Fibroblast of pulmonary artery (primary cell): ENCODE results near the gene SPSB2.

Source experiments
- DNase-seq: peaks from one replicate; pipeline ENCODE4 v3.0.0-alpha.2; 2010; ENCODE audit warnings: low read depth
- H3K4me3 ChIP-seq: replicated peaks from 2 replicates; pipeline ENCODE4 v1.5.1; 2011; ENCODE audit warnings: low read depth, mild to moderate bottlenecking, control low read depth, low read length, moderate library complexity
- CTCF ChIP-seq: IDR thresholded peaks from 2 replicates; pipeline ENCODE4 v1.5.1; 2011; ENCODE audit warnings: mild to moderate bottlenecking, control low read depth, low read length, inconsistent platforms; ENCODE audit errors: missing control alignments

Gene SPSB2

DNA sequence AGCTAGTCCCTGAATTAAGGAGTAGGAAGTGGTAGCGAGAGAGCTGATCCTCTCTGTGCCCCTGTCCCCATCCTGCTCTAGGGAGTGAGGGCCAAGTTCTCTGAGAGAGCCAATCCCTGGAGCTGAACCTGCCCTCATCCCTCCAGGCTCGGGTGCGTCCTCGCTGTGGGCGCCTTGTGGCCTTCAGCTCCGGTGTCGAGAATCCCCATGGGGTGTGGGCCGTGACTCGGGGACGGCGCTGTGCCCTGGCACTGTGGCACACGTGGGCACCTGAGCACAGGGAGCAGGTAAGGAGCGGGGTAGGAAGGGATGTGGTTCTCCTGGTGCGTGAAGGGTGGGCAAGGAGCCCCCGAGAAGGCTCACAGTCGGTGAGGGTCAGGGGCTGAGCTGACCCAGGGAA is 34.2 kb downstream of the SPSB2 start:
- no peak for TF ChIP-seq CTCF
- no peak overlapping the region for H3K4me3 ChIP-seq
- DNase-seq, result no peak

DNA sequence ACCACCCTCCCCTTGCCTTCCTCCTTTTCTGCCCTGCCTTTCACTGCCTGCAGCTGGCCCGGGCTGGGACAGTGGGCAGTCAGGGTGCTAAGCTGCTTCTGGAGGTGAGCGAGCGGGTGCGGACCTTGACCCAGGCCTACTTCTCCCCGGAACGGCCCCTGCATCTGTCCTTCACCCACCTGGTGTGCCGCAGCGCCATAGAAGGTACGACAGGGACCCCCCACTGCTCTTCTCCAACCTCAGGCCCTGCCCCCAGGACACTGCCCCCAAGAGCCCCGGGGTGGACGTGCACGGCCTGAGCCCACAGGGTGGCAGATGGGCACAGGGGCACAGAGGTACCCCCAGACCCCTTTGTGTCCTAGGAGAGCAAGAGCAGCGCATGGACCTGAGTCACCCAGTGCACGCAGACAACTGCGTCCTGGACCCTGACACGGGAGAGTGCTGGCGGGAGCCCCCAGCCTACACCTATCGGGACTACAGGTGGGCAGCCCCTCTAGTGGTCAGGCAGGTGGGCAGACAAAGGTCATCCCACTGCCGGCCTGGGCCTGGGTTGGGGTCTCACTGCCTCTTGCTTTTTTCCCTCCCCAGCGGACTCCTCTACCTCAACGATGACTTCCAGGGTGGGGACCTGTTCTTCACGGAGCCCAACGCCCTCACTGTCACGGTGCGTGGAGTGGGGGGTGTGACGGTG is 35.6 kb downstream of the SPSB2 start:
- no peak for DNase-seq
- TF ChIP-seq CTCF, result no peak
- H3K4me3 ChIP-seq, result no peak overlapping the region

DNA sequence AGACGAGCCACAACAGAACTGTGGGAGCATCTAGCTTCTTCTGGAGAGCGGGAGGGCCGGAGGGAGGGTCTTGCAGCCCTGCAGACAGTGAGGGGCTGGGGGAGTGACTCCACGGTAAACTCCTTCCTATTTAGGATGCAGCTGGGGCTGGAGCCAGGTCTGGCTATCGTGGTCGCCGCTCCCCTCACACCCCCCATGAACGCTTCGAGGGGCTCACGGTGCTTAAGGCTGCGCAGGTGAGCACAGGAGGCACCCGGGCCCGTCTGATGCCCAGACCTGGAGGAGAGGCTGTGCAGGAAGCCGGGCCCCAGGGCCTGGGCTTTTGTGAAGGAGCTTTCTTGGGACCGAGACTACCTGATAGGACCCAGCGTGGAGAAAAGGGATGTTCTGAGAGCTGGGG is 36.3 kb downstream of the SPSB2 start:
- no peak overlapping the region for H3K4me3 ChIP-seq
- TF ChIP-seq CTCF, result no peak
- no peak for DNase-seq

DNA sequence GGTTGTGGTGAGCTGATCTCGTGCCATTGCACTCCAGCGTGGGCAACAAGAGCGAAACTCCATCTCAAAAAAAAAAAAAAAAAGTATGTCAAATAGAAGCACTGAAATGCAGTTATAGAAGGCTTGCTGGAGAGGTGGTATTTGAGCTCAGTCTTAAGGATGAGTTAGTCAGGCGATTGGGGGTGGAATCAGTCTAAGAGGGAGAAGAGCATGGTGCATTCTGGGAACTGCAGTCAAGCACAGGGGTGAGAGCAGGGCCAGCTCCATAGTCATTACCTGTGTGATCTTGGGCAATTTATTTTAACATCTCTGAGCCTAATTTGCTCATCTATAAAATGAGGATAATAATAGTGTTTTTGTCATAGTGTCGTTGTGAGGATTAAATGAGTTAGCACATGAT is 38.2 kb downstream of the SPSB2 start:
- no peak for TF ChIP-seq CTCF
- DNase-seq, result no peak
- no peak overlapping the region for H3K4me3 ChIP-seq

DNA sequence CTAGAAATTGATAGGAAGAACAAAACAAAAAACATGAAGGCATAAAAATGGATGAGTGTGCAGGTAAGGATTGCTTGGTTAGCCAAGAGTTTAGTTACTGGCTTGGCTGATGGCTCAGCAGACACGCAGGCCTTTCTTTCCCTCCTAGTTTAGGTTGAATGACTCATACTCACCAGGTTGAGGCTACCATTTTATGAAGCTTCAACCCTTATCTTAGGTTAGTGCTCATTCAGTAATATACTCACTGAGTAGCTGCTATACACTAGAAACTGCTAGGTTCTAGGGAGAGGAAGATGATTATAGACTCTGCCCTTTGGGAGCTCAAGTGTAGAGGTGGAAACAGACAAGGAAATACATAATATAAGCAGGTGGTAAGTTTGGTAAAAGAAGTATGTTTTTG is 38.8 kb downstream of the SPSB2 start:
- H3K4me3 ChIP-seq, result no peak overlapping the region
- no peak for DNase-seq
- TF ChIP-seq CTCF, result no peak

GRCh38 chr12:6833189-6833890 is 39.8 kb downstream of the SPSB2 start:
- TF ChIP-seq CTCF, result no peak
- no peak overlapping the region for H3K4me3 ChIP-seq
- DNase-seq, result no peak

GRCh38 chr12:6832125-6832524 is 41.0 kb downstream of the SPSB2 start:
- no peak for TF ChIP-seq CTCF
- no peak for DNase-seq
- H3K4me3 ChIP-seq, result no peak overlapping the region
